Parathyroid adenoma (tissue), 2 donors: ENCODE measurements around the gene RGL2.

Experiments
- H2AFZ ChIP-seq: fragments of 300-600 bp; sonication (generic); one replicate; pipeline ENCODE4 v1.7.0; 2017; ENCODE audit warnings: antibody characterized with exemption, mild to moderate bottlenecking
- H3K27ac ChIP-seq: fragments of 300-600 bp; sonication (generic); one replicate; pipeline ENCODE4 v1.7.0; 2017
- H3K27me3 ChIP-seq: fragments of 300-600 bp; sonication (generic); one replicate; pipeline ENCODE4 v1.7.0; 2017; ENCODE audit warnings: low read length; ENCODE audit not compliant: control insufficient read depth, insufficient read depth
- H3K36me3 ChIP-seq: fragments of 300-600 bp; sonication (generic); one replicate; pipeline ENCODE4 v1.7.0; 2017; ENCODE audit warnings: low read length; ENCODE audit not compliant: control insufficient read depth, insufficient read depth
- H3K4me1 ChIP-seq: fragments of 300-600 bp; sonication (generic); one replicate; pipeline ENCODE4 v1.7.0; 2017; ENCODE audit warnings: control low read depth
- H3K4me2 ChIP-seq: fragments of 300-600 bp; sonication (generic); one replicate; pipeline ENCODE4 v1.7.0; 2017; ENCODE audit warnings: low read length
- H3K4me3 ChIP-seq: fragments of 300-600 bp; sonication (generic); one replicate; pipeline ENCODE4 v1.7.0; 2017; ENCODE audit warnings: low read depth, low read length
- H3K79me2 ChIP-seq: fragments of 300-600 bp; sonication (generic); one replicate; pipeline ENCODE4 v1.7.0; 2017; ENCODE audit warnings: control low read depth
- H3K9ac ChIP-seq: fragments of 300-600 bp; sonication (generic); one replicate; pipeline ENCODE4 v1.7.0; 2017; ENCODE audit warnings: mild to moderate bottlenecking
- H3K9me3 ChIP-seq: fragments of 300-600 bp; sonication (generic); one replicate; pipeline ENCODE4 v1.7.0; 2017; ENCODE audit warnings: low read length; ENCODE audit not compliant: control insufficient read depth
- CTCF ChIP-seq: fragments of 300-600 bp; sonication (generic); IDR thresholded peaks from one replicate; pipeline ENCODE4 v1.7.0; 2017; ENCODE audit warnings: antibody characterized with exemption, mild to moderate bottlenecking
- donor health status: primary hyperparathyroidism.

RGL2 gene

GRCh38 chr6:33339193-33339592 lies 40.5 kb upstream of the RGL2 start:
- Histone ChIP-seq H2AFZ (no peak overlapping the region), H3K79me2 (no peaks in the 10 kb centered on the region), H3K36me3 (no peaks in the 10 kb centered on the region), H3K4me2 (no peak overlapping the region), H3K9me3 (no peaks in the 10 kb centered on the region), H3K27ac (no peak overlapping the region), H3K4me3 (no peak overlapping the region), H3K4me1 (no peaks in the 10 kb centered on the region), H3K9ac (no peak overlapping the region), H3K27me3 (no peaks in the 10 kb centered on the region)
- TF ChIP-seq CTCF, result no peak

DNA sequence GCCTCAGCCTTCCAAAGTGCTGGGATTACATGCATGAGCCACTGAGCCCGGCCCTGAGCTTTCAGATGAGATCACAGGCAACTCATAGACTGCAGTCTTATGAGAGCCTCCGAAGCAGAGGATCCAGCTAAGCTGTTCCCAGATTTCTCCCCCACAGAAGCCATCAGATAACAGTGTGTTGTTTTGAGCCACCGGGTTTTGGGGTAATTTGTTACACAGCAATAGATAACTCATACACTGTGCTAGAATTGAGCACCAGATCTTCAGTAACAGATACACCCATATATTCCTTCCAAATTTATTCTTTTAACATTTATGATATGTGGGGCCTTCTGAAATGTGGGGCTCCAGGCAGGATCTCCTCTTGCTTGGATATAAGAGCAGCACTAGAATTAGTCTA lies 37.8 kb upstream of the RGL2 start:
- Histone ChIP-seq H3K27me3 (no peaks in the 10 kb centered on the region), H3K4me1 (no peaks in the 10 kb centered on the region), H3K4me3 (no peak overlapping the region), H3K4me2 (no peak overlapping the region), H3K36me3 (no peaks in the 10 kb centered on the region), H3K79me2 (no peaks in the 10 kb centered on the region), H2AFZ (no peak overlapping the region), H3K9me3 (no peaks in the 10 kb centered on the region), H3K9ac (no peak overlapping the region), H3K27ac (no peak overlapping the region)
- no peak for TF ChIP-seq CTCF

- Histone ChIP-seq H3K79me2 (no peaks in the 10 kb centered on the region), H3K4me2 (no peak overlapping the region), H3K9me3 (no peaks in the 10 kb centered on the region), H3K36me3 (no peaks in the 10 kb centered on the region), H3K27me3 (no peaks in the 10 kb centered on the region), H2AFZ (no peak overlapping the region), H3K27ac (no peak overlapping the region), H3K4me1 (no peaks in the 10 kb centered on the region), H3K4me3 (no peak overlapping the region), H3K9ac (no peak overlapping the region)
- TF ChIP-seq CTCF, result no peak
These were observed 37.2 kb upstream of the RGL2 start for GRCh38 chr6:33335916-33336315.

GRCh38 chr6:33333666-33334065 lies 34.9 kb upstream of the RGL2 start:
- H3K9ac ChIP-seq, result no peak overlapping the region
- no peak for TF ChIP-seq CTCF
- no peaks in the 10 kb centered on the region for H3K79me2 ChIP-seq
- no peak overlapping the region for H3K27ac ChIP-seq
- H3K36me3 ChIP-seq, result no peaks in the 10 kb centered on the region
- H3K4me1 ChIP-seq, result no peaks in the 10 kb centered on the region
- no peaks in the 10 kb centered on the region for H3K27me3 ChIP-seq
- no peak overlapping the region for H3K4me3 ChIP-seq
- H3K4me2 ChIP-seq, result no peak overlapping the region
- H3K9me3 ChIP-seq, result no peaks in the 10 kb centered on the region
- H2AFZ ChIP-seq, result no peak overlapping the region

DNA sequence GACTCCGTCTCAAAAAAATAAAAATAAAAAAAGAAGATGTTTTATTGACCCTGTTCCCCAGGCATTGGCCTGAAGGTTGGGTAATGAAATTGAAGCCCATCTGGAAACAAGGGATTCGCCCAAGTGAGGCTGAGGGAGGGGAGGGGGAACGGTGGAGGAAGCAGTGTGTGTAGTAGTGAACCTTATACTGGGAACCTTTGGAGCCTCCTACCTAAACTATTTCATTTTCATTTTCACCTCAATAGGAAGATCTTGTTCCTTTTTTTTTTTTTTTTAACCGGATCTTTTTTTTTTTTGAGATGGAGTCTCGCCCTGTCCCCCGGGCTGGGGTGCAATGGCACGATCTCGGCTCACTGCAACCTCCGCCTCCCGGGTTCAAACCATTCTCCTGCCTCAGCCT lies 32.0 kb upstream of the RGL2 start:
- H3K27ac ChIP-seq, result no peak overlapping the region
- H3K9me3 ChIP-seq, result no peaks in the 10 kb centered on the region
- no peak overlapping the region for H2AFZ ChIP-seq
- no peaks in the 10 kb centered on the region for H3K36me3 ChIP-seq
- no peak overlapping the region for H3K4me3 ChIP-seq
- no peaks in the 10 kb centered on the region for H3K4me1 ChIP-seq
- H3K27me3 ChIP-seq, result no peaks in the 10 kb centered on the region
- TF ChIP-seq CTCF, result no peak
- no peak overlapping the region for H3K4me2 ChIP-seq
- H3K9ac ChIP-seq, result no peak overlapping the region
- no peaks in the 10 kb centered on the region for H3K79me2 ChIP-seq
